LNCAP (cell line): ENCODE results near the gene CAMK4.

Source experiments
- TF ChIP-seq, protein P1 (sequence below): fragments of 450-650 bp; IDR thresholded peaks from 2 replicates; pipeline ENCODE4 v1.5.1; 2017; ENCODE audit warnings: mild to moderate bottlenecking

Gene CAMK4

DNA sequence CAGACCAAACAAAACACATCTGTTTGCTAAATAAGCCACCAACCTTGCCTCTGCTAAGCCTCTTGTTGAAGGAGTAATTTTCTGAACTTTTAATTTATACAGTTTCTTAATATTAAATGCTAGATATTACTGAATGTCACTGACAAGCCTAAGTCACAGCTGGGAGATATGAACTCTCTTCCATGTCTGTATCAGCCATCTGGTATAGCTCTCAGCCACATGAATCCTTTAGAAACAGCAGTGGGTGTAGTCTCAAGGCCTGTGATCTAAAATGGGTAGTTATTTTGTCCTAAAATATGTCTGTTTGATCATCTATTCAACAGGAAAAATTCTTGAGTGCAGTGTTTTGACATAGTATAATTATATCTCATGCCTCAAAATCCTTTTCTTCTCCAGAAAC is 97.2 kb downstream of the CAMK4 start:
- TF ChIP-seq, protein P1, sequence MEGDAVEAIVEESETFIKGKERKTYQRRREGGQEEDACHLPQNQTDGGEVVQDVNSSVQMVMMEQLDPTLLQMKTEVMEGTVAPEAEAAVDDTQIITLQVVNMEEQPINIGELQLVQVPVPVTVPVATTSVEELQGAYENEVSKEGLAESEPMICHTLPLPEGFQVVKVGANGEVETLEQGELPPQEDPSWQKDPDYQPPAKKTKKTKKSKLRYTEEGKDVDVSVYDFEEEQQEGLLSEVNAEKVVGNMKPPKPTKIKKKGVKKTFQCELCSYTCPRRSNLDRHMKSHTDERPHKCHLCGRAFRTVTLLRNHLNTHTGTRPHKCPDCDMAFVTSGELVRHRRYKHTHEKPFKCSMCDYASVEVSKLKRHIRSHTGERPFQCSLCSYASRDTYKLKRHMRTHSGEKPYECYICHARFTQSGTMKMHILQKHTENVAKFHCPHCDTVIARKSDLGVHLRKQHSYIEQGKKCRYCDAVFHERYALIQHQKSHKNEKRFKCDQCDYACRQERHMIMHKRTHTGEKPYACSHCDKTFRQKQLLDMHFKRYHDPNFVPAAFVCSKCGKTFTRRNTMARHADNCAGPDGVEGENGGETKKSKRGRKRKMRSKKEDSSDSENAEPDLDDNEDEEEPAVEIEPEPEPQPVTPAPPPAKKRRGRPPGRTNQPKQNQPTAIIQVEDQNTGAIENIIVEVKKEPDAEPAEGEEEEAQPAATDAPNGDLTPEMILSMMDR = no peak

DNA sequence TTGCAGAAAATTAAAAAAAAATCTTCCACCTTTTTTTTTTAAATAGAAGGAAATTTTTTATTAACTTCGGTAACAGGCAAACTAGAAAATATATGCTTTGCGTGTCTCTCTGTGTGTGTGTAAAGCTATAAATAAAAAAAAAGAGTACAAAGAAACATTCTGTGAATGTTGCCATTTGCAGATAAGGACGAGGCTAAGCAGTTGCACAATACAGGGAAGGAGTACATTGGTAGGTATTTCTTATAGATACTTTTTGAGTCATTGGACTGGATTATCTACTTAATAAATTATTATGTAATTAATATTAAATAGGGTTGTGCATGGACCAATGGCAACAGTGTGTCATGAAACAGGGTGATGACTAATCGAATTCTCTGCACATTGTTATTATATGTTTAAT is 102.4 kb downstream of the CAMK4 start:
- TF ChIP-seq, protein P1 = no peak

DNA sequence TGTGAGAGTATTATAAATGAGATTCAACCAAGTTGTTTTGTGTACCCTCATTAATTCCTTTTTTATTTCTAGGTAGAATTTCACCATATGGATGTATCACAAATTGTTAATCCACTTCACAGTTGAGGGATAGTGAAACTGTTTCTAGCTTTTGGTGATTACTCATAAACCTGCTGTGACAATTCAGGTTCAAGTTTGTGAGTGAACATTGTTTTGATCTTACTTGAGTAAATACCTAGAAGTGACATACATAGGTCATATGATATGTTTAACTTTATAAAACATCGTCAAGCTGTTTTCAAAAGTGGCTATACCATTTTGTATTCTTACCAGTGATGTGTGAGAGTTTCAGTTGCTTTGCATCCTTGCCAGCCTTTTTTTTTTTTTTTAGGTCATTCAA is 112.9 kb downstream of the CAMK4 start:
- TF ChIP-seq, protein P1 = no peak

DNA sequence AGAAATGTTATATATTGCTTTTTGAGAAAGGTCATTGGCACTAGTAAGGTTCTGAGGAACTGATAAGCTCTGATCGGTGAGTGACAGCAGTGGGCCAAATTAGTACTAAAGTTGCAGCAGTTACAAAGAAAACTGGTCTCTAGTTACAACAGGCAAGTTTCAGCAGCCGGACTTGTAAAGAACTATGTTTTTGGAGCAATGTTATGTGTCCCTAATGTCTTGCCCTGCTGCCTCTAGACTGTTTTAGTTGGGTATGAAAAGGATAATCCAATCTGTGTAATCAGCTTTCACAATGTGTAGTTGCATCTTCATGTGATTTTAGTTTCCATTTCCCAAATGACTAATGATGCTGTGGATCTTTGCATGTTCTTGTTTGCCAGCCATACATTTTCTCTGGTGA is 113.5 kb downstream of the CAMK4 start:
- TF ChIP-seq, protein P1 = no peak

DNA sequence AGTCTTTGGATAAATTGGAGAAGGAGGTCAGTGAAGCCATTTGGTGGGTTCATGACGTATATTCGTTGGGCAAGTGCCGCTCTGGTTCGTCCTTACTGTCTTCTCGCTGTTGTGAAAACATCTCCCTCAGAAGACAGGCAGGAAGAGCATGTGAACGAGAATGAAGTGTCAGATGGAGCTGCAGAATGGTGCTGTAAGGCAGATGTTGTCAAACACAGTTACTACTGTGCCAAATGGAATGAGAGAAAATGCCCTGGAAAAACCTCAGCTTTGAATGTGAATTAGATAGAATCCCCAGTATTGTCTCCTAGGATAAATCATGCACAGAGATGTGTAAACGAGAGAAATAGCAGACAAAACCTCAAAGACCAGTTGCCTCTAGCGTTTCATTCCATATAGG is 121.5 kb downstream of the CAMK4 start:
- TF ChIP-seq, protein P1 = no peak

DNA sequence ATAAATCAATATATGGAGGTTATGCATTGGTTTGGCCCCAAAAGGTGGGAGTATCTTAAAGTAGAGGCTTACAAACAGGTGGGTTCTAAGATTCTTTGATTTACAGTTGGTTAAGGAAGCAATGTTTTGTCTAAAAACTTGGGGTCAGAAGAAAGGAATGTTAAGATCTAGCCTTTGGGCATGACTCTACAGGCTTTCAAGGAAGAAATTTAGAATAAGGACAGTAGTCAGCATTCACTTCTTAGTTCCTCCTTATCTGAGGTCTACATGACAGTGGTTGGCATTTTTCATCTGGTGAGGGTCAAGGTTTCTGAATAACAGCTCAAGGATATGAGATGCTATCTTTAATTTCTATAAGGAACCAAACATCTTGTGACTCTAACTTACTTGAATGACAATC is 122.8 kb downstream of the CAMK4 start:
- TF ChIP-seq, protein P1 = no peak

DNA sequence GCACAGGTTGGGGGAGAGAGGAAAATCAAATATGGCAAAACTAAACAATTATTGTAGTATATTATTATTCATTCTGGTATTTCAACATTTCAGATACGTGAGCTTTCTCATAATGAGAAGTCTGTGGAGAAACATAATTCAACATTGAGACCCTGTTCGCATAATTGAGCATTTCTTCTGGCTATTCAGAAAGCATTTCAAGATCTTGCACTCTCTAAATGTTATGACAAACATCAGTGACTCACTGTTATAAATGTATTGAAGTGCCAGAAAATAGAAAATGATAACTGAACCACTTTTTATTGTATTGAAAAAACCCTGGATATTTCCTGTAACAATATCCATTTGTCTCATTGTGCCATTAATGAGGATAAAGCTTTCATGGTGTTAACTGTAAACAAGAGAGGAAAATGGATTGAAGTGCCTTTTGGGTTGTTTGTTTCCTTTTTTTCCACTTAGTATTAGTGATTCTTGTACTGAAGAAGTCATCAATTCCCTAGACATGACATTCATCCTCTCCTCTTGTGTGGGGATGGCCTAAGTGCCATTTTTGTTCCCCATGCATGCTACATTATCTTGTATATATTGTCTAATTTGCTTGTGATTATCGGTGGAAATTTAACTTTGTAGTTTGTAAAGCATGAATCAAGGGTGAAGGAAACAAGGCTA is 124.6 kb downstream of the CAMK4 start:
- TF ChIP-seq, protein P1 = no peak

DNA sequence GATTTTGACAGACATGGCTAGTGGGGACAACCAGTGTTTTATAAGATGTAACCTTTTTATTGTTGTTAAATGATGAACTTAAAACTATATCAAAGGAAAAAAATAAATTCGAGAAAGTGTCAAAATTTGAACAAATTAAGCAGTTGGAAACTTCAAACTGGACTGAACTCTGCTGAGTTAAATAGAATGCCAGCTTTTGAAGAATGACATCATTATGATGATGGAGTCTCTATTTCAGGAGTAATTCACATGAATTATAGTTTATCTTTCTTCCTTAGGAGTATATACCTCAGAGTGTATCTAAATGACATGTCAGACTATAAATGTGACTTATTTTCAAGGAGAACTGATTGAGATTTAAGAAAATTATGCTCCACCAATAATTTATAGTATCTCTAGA is 125.2 kb downstream of the CAMK4 start:
- TF ChIP-seq, protein P1 = no peak
